Measurements from ENCODE around the gene METTL13.

Gene METTL13

GRCh38 chr1:171805395-171806115 is 24.1 kb downstream of the METTL13 start:
- DNase-seq, result peak; percentile 34

- peak; percentile 50 for DNase-seq
These were observed 26.1 kb downstream of the METTL13 start for GRCh38 chr1:171807556-171807955.

GRCh38 chr1:171809834-171810233 is 28.4 kb downstream of the METTL13 start:
- DNase-seq, result no peak

GRCh38 chr1:171811672-171812071 is 30.2 kb downstream of the METTL13 start:
- DNase-seq, result no peak

- no peak for DNase-seq
These were observed 33.2 kb downstream of the METTL13 start for GRCh38 chr1:171814692-171815091.

GRCh38 chr1:171816300-171816901 is 34.9 kb downstream of the METTL13 start:
- no peak for DNase-seq

- peak; percentile 66 for DNase-seq
These were observed 36.2 kb downstream of the METTL13 start for GRCh38 chr1:171817511-171818265.

- no peak for DNase-seq
These were observed 38.5 kb downstream of the METTL13 start for GRCh38 chr1:171819946-171820345.

GRCh38 chr1:171826973-171827372 is 45.5 kb downstream of the METTL13 start:
- DNase-seq, result no peak

- peak; percentile 42 for DNase-seq
These were observed 47.3 kb downstream of the METTL13 start for GRCh38 chr1:171828794-171829193.

GRCh38 chr1:171833091-171833825 is 51.8 kb downstream of the METTL13 start:
- peak; percentile 58 for DNase-seq

- no peak for DNase-seq
These were observed 53.4 kb downstream of the METTL13 start for GRCh38 chr1:171834821-171835220.

- no peak for DNase-seq
These were observed 54.4 kb downstream of the METTL13 start for GRCh38 chr1:171835891-171836290.

- peak; percentile 86 for DNase-seq
These were observed 59.8 kb downstream of the METTL13 start, which contains the start of gene DNM3 for GRCh38 chr1:171841050-171841910. Gene DNM3 (plus strand): TSS chr1:171841498. CDS start chr1:171841657, 159 bp downstream.

GRCh38 chr1:171841931-171842761 is 60.7 kb downstream of the METTL13 start:
- DNase-seq, result peak; percentile 40

- no peak for DNase-seq
These were observed 62.9 kb downstream of the METTL13 start for GRCh38 chr1:171844381-171844780.

GRCh38 chr1:171845998-171846397 is 64.5 kb downstream of the METTL13 start:
- DNase-seq, result no peak

Data from hematopoietic multipotent progenitor cell treated with erythropoietin and hydrocortisone succinate and interleukin-3 and kit ligand, for 4 days (in vitro differentiated cells).